ENCODE results near the gene VEGFA.
A peak's percentile ranks its signal among the peaks of the same experiment; 100 is the strongest.

VEGFA gene

GRCh38 chr6:43799551-43800297, 29.7 kb downstream of the VEGFA start:
- TF ChIP-seq CTCF (IDR thresholded peaks at IDR 0.05; ENCODE audit: low read depth, low read length, missing control alignments) = no peak
- no peak overlapping the region for H3K4me3 ChIP-seq (ENCODE audit: low read depth, low read length)
- no peak for DNase-seq (ENCODE audit: low read depth)

DNA sequence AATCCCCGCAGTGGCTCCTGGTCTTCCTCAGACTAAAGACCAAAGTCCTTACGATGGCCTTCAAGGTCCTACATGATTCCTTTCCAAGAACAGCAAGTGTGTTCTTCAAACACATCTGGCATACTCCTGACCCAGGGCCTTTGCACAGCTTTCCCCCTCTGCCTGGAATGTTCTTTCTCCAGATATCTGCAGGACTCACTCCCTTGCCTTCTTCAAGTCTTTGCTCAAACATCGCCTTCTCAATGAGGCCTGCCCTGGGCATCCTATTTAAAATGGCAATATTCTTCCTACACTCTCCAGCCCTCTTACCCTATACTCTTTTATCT, 30.2 kb downstream of the VEGFA start:
- TF ChIP-seq CTCF (IDR thresholded peaks at IDR 0.05; ENCODE audit: low read depth, low read length, missing control alignments) = no peak
- no peak for DNase-seq (ENCODE audit: low read depth)
- no peak overlapping the region for H3K4me3 ChIP-seq (ENCODE audit: low read depth, low read length)

- TF ChIP-seq CTCF (IDR thresholded peaks at IDR 0.05; ENCODE audit: low read depth, low read length, missing control alignments) = peak; percentile 34
- DNase-seq (ENCODE audit: low read depth) = no peak
- no peak overlapping the region for H3K4me3 ChIP-seq (ENCODE audit: low read depth, low read length)
Measured at GRCh38 chr6:43800746-43801494, 30.9 kb downstream of the VEGFA start.

GRCh38 chr6:43801495-43802181, 31.6 kb downstream of the VEGFA start:
- no peak overlapping the region for H3K4me3 ChIP-seq (ENCODE audit: low read depth, low read length)
- TF ChIP-seq CTCF (IDR thresholded peaks at IDR 0.05; ENCODE audit: low read depth, low read length, missing control alignments) = no peak
- no peak for DNase-seq (ENCODE audit: low read depth)

DNA sequence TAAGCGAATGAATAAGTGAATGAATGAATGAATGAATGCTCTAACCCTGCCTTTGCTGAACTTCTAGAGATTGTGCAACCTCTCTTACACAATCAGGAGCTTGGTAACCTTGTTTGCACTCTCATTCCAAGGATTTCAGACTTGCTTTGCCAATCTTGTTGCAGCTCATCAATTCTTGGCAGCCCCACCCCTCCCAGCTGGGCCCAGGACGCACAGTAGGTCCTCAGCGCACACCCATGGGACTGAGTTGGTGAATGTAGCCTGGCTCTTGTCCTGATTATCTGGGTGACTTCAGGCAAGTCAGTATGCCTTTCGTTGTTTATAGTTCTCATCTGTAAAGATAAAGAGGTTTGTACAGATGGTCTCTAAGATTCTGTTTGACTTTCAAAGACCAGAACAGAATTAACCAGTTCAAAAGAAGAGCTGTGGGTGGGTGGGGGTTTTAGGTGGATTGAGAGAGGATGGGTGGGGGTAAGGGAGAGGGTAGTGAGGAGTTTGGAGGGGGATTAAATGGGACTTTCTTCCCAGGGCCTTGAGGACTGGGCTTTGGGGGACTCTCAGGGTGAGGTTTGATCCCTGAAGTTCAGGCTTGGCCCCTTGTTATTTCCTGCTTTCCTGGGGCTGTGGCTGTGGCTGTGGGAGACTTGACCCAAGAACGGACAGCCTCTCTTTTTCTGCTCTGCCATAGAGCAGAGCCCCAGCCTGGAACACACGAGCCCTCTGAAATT, 33.2 kb downstream of the VEGFA start:
- no peak overlapping the region for H3K4me3 ChIP-seq (ENCODE audit: low read depth, low read length)
- TF ChIP-seq CTCF (IDR thresholded peaks at IDR 0.05; ENCODE audit: low read depth, low read length, missing control alignments) = no peak
- no peak for DNase-seq (ENCODE audit: low read depth)

- no peak for TF ChIP-seq CTCF (IDR thresholded peaks at IDR 0.05; ENCODE audit: low read depth, low read length, missing control alignments)
- no peak overlapping the region for H3K4me3 ChIP-seq (ENCODE audit: low read depth, low read length)
- DNase-seq (ENCODE audit: low read depth) = no peak
Measured at GRCh38 chr6:43803783-43804549, 34.0 kb downstream of the VEGFA start.

All from GM12864 (cell line).